CD4-positive, alpha-beta memory T cell (primary cell): Measurements from ENCODE around the gene CRYL1. TPM values are rescaled to one million over a fixed set of nuclear protein-coding genes. Genes with fewer than 3 reads are reported as not detected.

Source experiments
- CTCF ChIA-PET: fragments of 350-600 bp; sonication (Branson Sonifier 250); formaldehyde crosslinking; loops from one replicate; lab custom pipeline; 2021; ENCODE audit warnings: inconsistent platforms; ENCODE audit not compliant: partially characterized antibody; lab: Charles Lee
- POLR2A ChIA-PET: fragments of 350-600 bp; sonication (Branson Sonifier 250); formaldehyde crosslinking; loops from one replicate; lab custom pipeline; 2021; ENCODE audit not compliant: partially characterized antibody; lab: Charles Lee
- DNase-seq, 5 donors: peaks; one replicate each; pipeline versions ENCODE4 v3.0.0 to v3.0.0-alpha.2; 2020 to 2022; ENCODE audit warnings: mixed read lengths in 1 of 5
- H3K27ac ChIP-seq: one replicate; pipeline ENCODE4 v1.7.0; 2013; ENCODE audit warnings: low read depth, low read length
- H3K27me3 ChIP-seq: 2 replicates; pipeline ENCODE4 v1.7.0; 2013; ENCODE audit warnings: mild to moderate bottlenecking, low read length, moderate library complexity; ENCODE audit not compliant: insufficient read depth
- H3K36me3 ChIP-seq: 2 replicates; pipeline ENCODE4 v1.7.0; 2013; ENCODE audit warnings: mild to moderate bottlenecking, low read length, moderate library complexity; ENCODE audit not compliant: insufficient read depth
- H3K4me1 ChIP-seq: 2 replicates; pipeline ENCODE4 v1.7.0; 2013; ENCODE audit warnings: mild to moderate bottlenecking, low read length, moderate library complexity; ENCODE audit not compliant: insufficient read depth
- H3K4me3 ChIP-seq, 2 donors: one replicate each; pipeline ENCODE4 v1.7.0; 2013; ENCODE audit warnings: low read length in 2 of 2, mild to moderate bottlenecking in 1 of 2
- H3K9me3 ChIP-seq, 2 donors: one replicate each; pipeline ENCODE4 v1.7.0; 2013; ENCODE audit warnings: low read length in 2 of 2, control low read depth in 1 of 2; ENCODE audit not compliant: control insufficient read depth in 1 of 2
- H3K27ac Mint-ChIP-seq, 7 donors: one replicate each; pipeline ENCODE4 v1.8.0; 2020 to 2021; ENCODE audit warnings: mixed read lengths in 7 of 7, mild to moderate bottlenecking in 6 of 7, inconsistent platforms in 3 of 7, moderate library complexity in 3 of 7
- H3K27me3 Mint-ChIP-seq, 2 donors: one replicate each; pipeline ENCODE4 v1.8.0; 2020 to 2021; ENCODE audit warnings: mixed read lengths in 2 of 2
- H3K36me3 Mint-ChIP-seq, 2 donors: one replicate each; pipeline ENCODE4 v1.8.0; 2020 to 2021; ENCODE audit warnings: mixed read lengths in 2 of 2, inconsistent platforms in 1 of 2, mild to moderate bottlenecking in 1 of 2
- H3K4me1 Mint-ChIP-seq, 4 donors: one replicate each; pipeline ENCODE4 v1.8.0; 2020 to 2021; ENCODE audit warnings: mixed read lengths in 4 of 4, mild to moderate bottlenecking in 1 of 4
- H3K4me3 Mint-ChIP-seq, 8 donors: one replicate each; pipeline ENCODE4 v1.8.0; 2020 to 2021; ENCODE audit warnings: mixed read lengths in 8 of 8, mild to moderate bottlenecking in 7 of 8, moderate library complexity in 6 of 8, inconsistent platforms in 3 of 8
- H3K9me3 Mint-ChIP-seq, 8 donors: one replicate each; pipeline ENCODE4 v1.8.0; 2020 to 2021; ENCODE audit warnings: mixed read lengths in 8 of 8, mild to moderate bottlenecking in 5 of 8, inconsistent platforms in 3 of 8, moderate library complexity in 1 of 8
- intact Hi-C: fragments of 100-400 bp; cut with micrococcal nuclease; formaldehyde crosslinking; loops from one replicate; pipeline ENCODE4 v1.15.1; 2023
- polyA plus RNA-seq, 2 donors: library from polyadenylated mRNA; unstranded; fragments of 300-500 nt; fragmentation: Illumina TruSeq; gene quantifications; one replicate each; pipeline ENCODE4 v1.2.3, GENCODE V29; 2021
- total RNA-seq, 2 experiments: library from RNA; stranded (reverse); gene quantifications; one replicate each; pipeline ENCODE4 v1.2.3, GENCODE V29; 2021

CRYL1 gene
- total and polyA plus RNA-seq, 4 experiments from 2014 or later: 18.1 to 59.1 (median 31.1) TPM

DNA sequence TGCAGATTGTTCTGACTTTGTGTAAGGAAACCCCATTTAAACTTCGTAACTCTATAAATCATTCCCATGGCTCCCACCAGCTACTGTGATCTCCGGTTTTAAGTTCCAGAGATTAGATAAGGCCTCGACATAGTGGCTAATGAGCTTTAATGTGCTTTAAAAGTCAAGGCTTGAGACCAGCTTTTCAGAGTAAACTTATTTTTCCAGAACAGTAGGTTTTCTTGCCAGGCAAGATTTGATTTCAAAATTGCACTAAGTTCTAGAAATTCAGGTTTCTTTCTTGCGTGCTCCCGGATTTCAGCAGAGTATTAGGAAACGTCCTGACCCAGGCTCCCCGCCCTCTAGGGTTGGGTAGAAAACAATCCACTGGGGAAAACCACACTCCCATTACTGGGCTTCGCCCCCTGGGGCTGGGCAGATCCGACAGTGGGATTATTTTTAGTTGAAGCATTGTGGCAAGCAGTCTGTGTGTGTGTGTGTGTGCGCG, 43.3 kb downstream of the CRYL1 start:
- Histone ChIP-seq H3K27me3 (no peaks in the 10 kb centered on the region), H3K4me3 (no peak overlapping the region), H3K36me3 (no peaks in the 10 kb centered on the region), H3K27ac (no peak overlapping the region), H3K9me3 (no peaks in the 10 kb centered on the region), H3K4me1 (peaks cover 1% of the 10 kb centered on the region)
- Mint-ChIP-seq H3K27ac (peak overlapping the region in 1 of 7 donors; percentile 1), H3K36me3 (peaks cover 11 to 16% of the 10 kb centered on the region in 2 donors), H3K9me3 (no peaks in the 10 kb centered on the region), H3K4me1 (peaks cover 2 to 7% (median 5%) of the 10 kb centered on the region in 4 donors), H3K4me3 (peak overlapping the region in 1 of 8 donors; percentile 7), H3K27me3 (no peaks in the 10 kb centered on the region)
- no peak for DNase-seq
- intact Hi-C loops: no loop called here
- ChIA-PET CTCF (interaction anchor here (1.8 to 1.9 kb wide), 2 partner anchors 10 to 12 kb away, joined by 7 to 9 read pairs; no protein-coding TSS in a partner anchor), POLR2A (interaction anchor here (1.3 kb wide), 1 partner anchor 70 kb away, joined by 3 read pairs; no protein-coding TSS in a partner anchor)

GRCh38 chr13:20477394-20477793, 48.3 kb downstream of the CRYL1 start:
- no peak for DNase-seq
- H3K36me3 Mint-ChIP-seq: peaks cover 2 to 11% of the 10 kb centered on the region in 2 donors
- H3K4me3 ChIP-seq: no peak overlapping the region
- H3K36me3 ChIP-seq: no peaks in the 10 kb centered on the region
- peaks cover 29% of the 10 kb centered on the region for H3K4me1 ChIP-seq
- peak overlapping the region in 2 of 8 donors; percentile 41 to 49 for H3K4me3 Mint-ChIP-seq
- no peaks in the 10 kb centered on the region for H3K9me3 ChIP-seq
- H3K27me3 Mint-ChIP-seq: no peaks in the 10 kb centered on the region
- ChIA-PET CTCF (interaction anchor here (1.5 to 1.8 kb wide), 2 partner anchors 14 to 15 kb away, joined by 9 to 14 read pairs; no protein-coding TSS in a partner anchor), POLR2A (interaction anchor here (1.3 to 1.5 kb wide), 3 partner anchors 11 to 48 kb away, joined by 4 to 5 read pairs (median 4); partner anchors contain the start of gene CRYL1)
- H3K27me3 ChIP-seq: no peaks in the 10 kb centered on the region
- peak overlapping the region in 4 of 7 donors; percentile 22 to 98 (median 88) for H3K27ac Mint-ChIP-seq
- H3K9me3 Mint-ChIP-seq: no peaks in the 10 kb centered on the region
- H3K27ac ChIP-seq: no peak overlapping the region
- H3K4me1 Mint-ChIP-seq: peaks cover 23 to 44% (median 34%) of the 10 kb centered on the region in 4 donors
- intact Hi-C loops: loop anchor here (2.0 to 10.0 kb wide), 5 partner anchors 89 to 520 kb away; partner anchors contain the start of genes EEF1AKMT1, IFT88, XPO4 and ZMYM2

- ChIA-PET POLR2A (interaction anchor here (0.7 to 2.0 kb wide), 16 partner anchors 12 to 1596 kb away, joined by 3 to 13 read pairs (median 4); partner anchors contain the start of genes CRYL1, EEF1AKMT1, IL17D and ZDHHC20), CTCF (interaction anchor here (0.7 to 1.8 kb wide), 10 partner anchors 11 to 822 kb away, joined by 3 to 14 read pairs (median 3); no protein-coding TSS in a partner anchor)
- no peaks in the 10 kb centered on the region for H3K9me3 Mint-ChIP-seq
- intact Hi-C loops: loop anchor here (1.0 to 10.0 kb wide), 9 partner anchors 19 to 519 kb away; partner anchors contain the start of genes CRYL1, EEF1AKMT1, IFT88 and IL17D
- H3K9me3 ChIP-seq: no peaks in the 10 kb centered on the region
- DNase-seq: peak; percentile 78 to 87 (median 85)
- no peaks in the 10 kb centered on the region for H3K36me3 ChIP-seq
- no peaks in the 10 kb centered on the region for H3K27me3 ChIP-seq
- H3K36me3 Mint-ChIP-seq: peaks cover 2 to 8% of the 10 kb centered on the region in 2 donors
- H3K4me1 ChIP-seq: peaks cover 29% of the 10 kb centered on the region
- peak overlapping the region; percentile 93 to 98 (median 96) for H3K27ac Mint-ChIP-seq
- peak overlapping the region; percentile 26 to 39 for H3K4me3 ChIP-seq
- peak overlapping the region; percentile 54 for H3K27ac ChIP-seq
- peaks cover 23 to 44% (median 34%) of the 10 kb centered on the region in 4 donors for H3K4me1 Mint-ChIP-seq
- peak overlapping the region; percentile 83 to 92 (median 87) for H3K4me3 Mint-ChIP-seq
- no peaks in the 10 kb centered on the region for H3K27me3 Mint-ChIP-seq
Measured at GRCh38 chr13:20475927-20476691, 49.5 kb downstream of the CRYL1 start.

DNA sequence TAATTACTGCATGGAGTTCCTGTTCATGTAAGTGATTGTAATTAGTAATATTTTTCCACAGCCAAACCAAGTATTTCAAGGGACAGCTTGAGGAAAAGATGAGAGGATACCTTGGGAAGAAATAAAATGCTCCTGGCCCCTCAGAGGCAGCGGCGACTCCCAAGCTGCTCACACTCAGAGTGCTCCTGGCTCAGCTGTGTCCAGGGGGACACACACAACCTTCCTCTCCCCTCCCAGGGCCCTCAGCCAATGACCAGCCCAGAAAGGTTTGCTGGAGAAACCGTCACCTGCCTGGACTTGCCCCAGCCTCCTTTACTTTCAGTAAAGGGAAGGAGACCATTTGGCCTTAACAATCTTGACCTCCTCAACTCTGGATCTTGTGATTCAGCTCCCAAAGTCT, 51.1 kb downstream of the CRYL1 start:
- DNase-seq: no peak
- Histone ChIP-seq H3K9me3 (no peaks in the 10 kb centered on the region), H3K36me3 (no peaks in the 10 kb centered on the region), H3K27ac (no peak overlapping the region), H3K4me3 (no peak overlapping the region), H3K27me3 (no peaks in the 10 kb centered on the region), H3K4me1 (peaks cover 29% of the 10 kb centered on the region)
- Mint-ChIP-seq H3K27ac (peak overlapping the region; percentile 93 to 98 (median 96)), H3K4me1 (peaks cover 23 to 40% (median 34%) of the 10 kb centered on the region in 4 donors), H3K4me3 (peak overlapping the region in 2 of 8 donors; percentile 7 to 10), H3K9me3 (no peaks in the 10 kb centered on the region), H3K27me3 (no peaks in the 10 kb centered on the region), H3K36me3 (no peaks in the 10 kb centered on the region)
- POLR2A ChIA-PET: no interaction called here
- CTCF ChIA-PET: interaction anchor here (0.5 to 1.8 kb wide), 3 partner anchors 18 to 278 kb away, joined by 3 to 7 read pairs (median 3); no protein-coding TSS in a partner anchor
- intact Hi-C loops: loop anchor here (2.0 to 10.0 kb wide), 2 partner anchors 228 to 430 kb away; partner anchors contain the start of genes IL17D and XPO4

DNA sequence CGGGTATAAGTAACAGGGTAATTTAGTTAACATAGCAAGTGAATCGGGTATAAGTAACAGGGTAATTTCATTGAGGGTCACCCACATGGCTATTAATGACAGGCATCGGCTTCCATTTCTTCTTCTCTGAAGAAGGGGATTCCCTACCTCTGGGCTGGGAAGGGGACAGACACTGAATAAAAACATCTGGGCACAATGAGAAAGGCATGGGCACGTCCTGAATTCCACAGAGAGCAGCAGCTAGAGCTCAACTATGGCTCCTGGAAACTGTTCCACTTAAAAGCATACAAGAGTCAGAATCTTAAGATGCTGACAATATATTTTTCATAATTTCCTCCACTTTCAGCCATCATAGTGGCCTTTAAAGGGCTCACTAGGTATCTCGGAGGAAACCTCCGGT, 51.8 kb downstream of the CRYL1 start:
- Histone ChIP-seq H3K9me3 (no peaks in the 10 kb centered on the region), H3K4me3 (no peak overlapping the region), H3K27ac (no peak overlapping the region), H3K27me3 (no peaks in the 10 kb centered on the region), H3K4me1 (peaks cover 29% of the 10 kb centered on the region), H3K36me3 (no peaks in the 10 kb centered on the region)
- Mint-ChIP-seq H3K27ac (peak overlapping the region; percentile 43 to 98 (median 95)), H3K4me1 (peaks cover 23 to 40% (median 33%) of the 10 kb centered on the region in 4 donors), H3K36me3 (no peaks in the 10 kb centered on the region), H3K9me3 (no peaks in the 10 kb centered on the region), H3K4me3 (peak overlapping the region in 1 of 8 donors; percentile 55), H3K27me3 (no peaks in the 10 kb centered on the region)
- intact Hi-C loops: loop anchor here (2.0 to 10.0 kb wide), 2 partner anchors 229 to 431 kb away; partner anchors contain the start of genes IL17D and XPO4
- CTCF ChIA-PET: interaction anchor here (1.8 kb wide), 1 partner anchor 19 kb away, joined by 7 read pairs; no protein-coding TSS in a partner anchor
- POLR2A ChIA-PET: no interaction called here
- no peak for DNase-seq

DNA sequence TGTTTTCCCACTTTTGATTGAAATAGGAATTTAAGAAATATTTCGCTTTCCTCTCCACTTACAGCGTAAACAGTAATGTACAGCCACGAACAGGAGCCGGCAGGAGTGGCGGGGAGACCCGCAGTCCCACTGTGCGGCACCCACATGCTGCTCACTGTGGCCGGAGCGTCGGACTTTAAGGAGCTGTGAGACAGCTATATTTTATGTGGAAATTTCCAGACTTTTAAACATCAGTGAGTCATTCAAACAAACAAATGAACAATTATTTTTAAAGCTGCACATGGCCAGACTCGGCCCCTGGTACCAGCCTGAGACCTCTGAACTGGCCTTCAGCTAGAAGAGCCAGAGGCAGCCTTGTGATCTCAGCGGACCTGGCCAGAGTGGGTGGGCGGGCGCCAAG, 52.5 kb downstream of the CRYL1 start:
- ChIA-PET POLR2A (no interaction called here), CTCF (no interaction called here)
- no peak for DNase-seq
- Histone ChIP-seq H3K36me3 (no peaks in the 10 kb centered on the region), H3K27ac (no peak overlapping the region), H3K4me3 (no peak overlapping the region), H3K27me3 (no peaks in the 10 kb centered on the region), H3K4me1 (peaks cover 29% of the 10 kb centered on the region), H3K9me3 (no peaks in the 10 kb centered on the region)
- no peaks in the 10 kb centered on the region for H3K27me3 Mint-ChIP-seq
- intact Hi-C loops: loop anchor here (10.0 kb wide), 1 partner anchor 432 kb away; the partner anchor contains the start of gene XPO4
- H3K4me3 Mint-ChIP-seq: no peak overlapping the region
- peak overlapping the region in 6 of 7 donors; percentile 43 to 98 (median 96) for H3K27ac Mint-ChIP-seq
- peaks cover 21 to 40% (median 31%) of the 10 kb centered on the region in 4 donors for H3K4me1 Mint-ChIP-seq
- no peaks in the 10 kb centered on the region for H3K36me3 Mint-ChIP-seq
- H3K9me3 Mint-ChIP-seq: no peaks in the 10 kb centered on the region
